GM19043 (cell line): ENCODE results near the gene PROB1.
A peak's percentile ranks its signal among the peaks of the same experiment; 100 is the strongest.
"Not testable (repeated sequence)": the region's sequence is repeated elsewhere in the genome, so short reads cannot be mapped to it uniquely, and the experiment has no call there.

Experiments
- ATAC-seq: cut with Tn5 transposase; IDR thresholded peaks from one replicate; pipeline ENCODE4 v1.9.1; 2021; ENCODE audit warnings: low read depth; ENCODE audit not compliant: unreplicated experiment

PROB1 gene

GRCh38 chr5:139379626-139380449, 15.1 kb downstream of the PROB1 start:
- ATAC-seq = no peak

DNA sequence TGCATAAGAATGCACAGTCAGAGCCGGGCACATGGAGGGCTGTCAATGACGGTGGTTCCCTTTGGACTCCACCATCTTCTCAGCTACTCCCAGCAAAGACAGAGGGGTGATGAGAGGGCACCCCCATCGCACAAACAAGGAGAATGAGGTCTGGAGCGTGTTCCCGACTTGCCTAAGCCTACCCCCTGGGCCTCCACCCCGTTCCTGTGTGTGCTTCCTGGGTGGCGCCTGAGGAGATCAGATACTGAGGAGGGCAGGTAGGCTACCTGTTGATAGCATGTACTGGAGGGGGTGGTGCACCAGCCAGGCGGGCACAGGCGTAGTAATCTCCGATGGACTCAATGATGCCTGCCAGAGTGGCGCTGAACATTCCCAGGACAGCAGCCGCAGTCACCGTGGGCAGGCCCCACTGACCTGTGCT, 16.0 kb downstream of the PROB1 start:
- ATAC-seq = no peak

- ATAC-seq = no peak
Measured at GRCh38 chr5:139378101-139378825, 16.6 kb downstream of the PROB1 start.

- no peak for ATAC-seq
Measured at GRCh38 chr5:139377226-139377625, 17.7 kb downstream of the PROB1 start.

- no peak for ATAC-seq
Measured at GRCh38 chr5:139376364-139376763, 18.5 kb downstream of the PROB1 start.

DNA sequence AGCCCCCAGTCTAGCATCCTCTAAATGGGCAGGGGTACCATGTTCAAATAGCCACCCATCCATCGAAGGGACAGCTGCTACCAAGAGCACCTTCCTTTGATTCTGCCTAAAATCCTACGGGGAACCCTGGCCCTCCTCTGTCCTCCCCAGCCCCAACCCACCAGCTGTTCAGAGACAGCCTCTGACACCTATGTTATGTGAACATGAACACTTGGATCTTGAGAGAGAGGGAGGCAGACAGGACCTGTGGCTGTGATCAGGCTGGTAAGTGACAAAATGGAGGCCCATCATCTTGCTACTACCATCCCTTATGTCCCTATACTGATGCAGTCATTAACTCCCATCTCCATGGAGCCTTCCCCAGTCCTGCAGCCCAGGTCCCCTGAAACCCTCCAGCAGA, 20.0 kb downstream of the PROB1 start:
- ATAC-seq = no peak

GRCh38 chr5:139371482-139372435, 23.1 kb downstream of the PROB1 start:
- no peak for ATAC-seq

DNA sequence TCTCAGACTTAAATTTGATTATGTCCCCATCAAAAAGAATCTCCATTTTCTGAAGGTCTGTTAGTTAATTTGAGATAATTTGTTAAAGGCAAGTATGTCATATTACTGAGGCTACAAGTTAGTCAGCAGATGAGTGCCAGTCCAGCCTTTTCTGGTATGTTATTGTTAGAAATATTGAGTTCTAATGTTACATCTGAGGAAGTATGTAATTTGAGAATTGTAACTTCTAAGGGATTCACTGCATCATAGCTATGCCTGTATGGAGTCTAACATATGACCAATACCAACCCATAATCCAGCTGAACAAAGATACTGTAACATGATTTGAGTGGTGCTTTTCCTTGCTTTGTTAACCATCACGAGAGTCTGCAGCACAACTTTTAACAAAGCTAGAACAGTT, 25.7 kb downstream of the PROB1 start:
- ATAC-seq = no peak

GRCh38 chr5:139368613-139369012, 26.3 kb downstream of the PROB1 start:
- ATAC-seq = no peak

DNA sequence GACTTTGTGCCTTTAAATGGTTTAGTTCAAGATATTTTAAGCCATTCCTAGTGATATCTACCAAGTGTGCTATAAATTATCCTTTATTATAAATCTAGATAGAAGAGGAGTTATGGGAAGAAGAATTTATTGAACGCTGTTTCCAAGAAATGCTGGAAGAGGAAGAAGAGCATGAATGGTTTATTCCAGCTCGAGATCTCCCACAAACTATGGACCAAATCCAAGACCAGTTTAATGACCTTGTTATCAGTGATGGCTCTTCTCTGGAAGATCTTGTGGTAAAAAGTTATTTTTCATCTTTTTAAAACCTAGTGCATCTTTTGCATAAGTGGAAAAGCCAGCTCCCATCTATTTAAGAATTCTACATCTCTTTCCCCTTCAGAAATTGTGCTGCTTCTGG, 30.4 kb downstream of the PROB1 start:
- ATAC-seq = no peak

DNA sequence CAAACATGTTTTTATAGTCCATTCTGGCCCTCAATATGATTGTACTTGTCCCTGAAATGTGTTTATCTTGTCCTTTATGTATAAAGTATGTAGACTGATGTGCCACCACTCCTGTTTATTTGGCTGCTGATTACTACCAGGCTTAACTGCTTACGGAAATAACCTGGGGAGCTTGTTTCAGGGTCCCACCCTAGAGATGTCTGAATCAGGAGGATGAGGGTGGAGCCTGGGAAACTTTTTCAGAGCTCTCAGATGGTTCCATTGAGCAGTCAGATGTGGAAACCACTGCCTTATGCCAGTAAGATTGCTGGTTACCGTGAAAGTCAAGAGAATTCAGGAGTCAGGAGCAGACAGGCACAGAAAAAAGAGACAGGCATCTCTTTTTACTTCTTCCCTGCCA, 31.0 kb downstream of the PROB1 start:
- no peak for ATAC-seq

DNA sequence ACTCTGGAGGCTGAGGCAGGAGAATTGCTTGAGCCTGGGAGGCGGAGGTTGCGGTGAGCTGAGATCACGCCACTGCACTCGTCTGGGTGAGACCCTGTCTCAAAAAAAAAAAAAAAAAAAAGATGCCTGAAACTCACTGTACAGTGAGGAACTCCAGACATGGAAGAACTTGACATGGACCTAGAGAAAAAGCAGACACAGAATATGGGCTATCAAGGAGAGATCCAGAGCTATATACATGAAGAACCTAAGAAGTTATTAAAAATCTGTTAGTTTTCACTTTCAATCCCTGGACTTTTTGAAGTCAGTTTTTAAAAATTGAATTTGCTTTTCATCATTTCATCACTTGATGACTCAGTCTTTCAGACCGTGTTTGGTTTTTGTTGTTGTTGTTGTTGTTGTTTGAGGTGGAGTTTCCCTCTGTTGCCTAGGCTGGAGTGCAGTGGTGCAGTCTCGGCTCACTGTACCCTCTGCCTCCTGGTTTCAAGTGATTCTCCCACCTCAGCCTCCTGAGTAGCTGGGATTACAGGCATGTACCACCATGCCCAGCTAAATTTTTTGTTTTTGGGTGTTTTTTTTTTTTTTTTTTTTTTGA, 33.0 kb downstream of the PROB1 start:
- no peak for ATAC-seq

DNA sequence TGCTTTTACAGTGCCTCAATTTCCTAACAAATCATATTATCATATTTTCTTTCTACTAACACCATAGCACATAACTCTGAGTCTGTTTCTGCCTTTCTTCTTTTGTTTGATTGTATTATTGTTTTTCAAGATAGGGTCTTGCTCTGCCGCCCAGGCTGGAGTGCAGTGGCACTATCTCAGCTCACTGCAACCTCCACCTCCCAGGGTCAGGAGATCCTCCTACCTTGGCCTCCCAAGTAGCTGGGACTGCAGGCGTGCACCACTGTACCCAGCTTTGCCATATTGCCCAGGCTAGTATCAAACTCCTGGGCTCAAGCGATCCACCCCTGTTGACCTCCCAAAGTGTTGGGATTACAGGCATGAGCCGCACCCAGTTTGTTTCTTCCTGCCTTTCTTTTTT, 34.5 kb downstream of the PROB1 start:
- no peak for ATAC-seq

DNA sequence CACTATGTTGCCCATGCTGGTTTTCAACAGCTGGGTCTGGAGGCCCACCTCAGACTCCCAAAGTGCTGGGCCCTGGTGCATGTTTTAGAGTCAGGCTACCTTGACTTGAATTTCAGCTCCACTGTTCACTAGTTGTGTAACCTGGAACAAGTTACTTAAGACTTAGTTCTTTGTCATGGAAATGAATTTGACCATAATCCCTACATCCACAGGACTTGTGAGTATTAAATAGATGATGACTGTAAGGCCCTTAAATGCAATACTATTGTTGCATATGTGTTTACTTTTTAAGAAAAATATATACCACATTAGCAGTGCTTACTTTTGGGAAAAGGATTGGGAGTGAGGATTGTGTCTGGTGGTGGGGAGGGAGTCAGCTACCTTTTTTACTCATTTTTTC, 36.8 kb downstream of the PROB1 start:
- no peak for ATAC-seq

DNA sequence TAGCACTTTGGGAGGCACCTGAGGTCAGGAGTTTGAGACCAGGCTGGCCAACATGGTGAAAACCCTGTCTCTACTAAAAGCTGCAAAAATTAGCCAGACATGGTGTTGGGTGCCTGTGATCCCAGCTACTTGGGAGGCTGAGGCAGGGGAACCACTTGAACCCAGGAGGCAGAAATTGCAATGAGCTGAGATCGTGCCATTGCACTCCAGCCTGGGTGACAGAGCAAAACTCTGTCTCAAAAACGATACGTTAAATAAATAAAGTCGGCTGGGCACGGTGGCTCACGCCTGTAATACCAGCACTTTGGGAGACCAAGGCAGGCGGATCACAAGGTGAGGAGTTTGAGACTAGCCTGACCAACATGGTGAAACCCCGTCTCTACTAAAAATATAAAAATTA, 39.0 kb downstream of the PROB1 start:
- ATAC-seq = not testable (repeated sequence)

DNA sequence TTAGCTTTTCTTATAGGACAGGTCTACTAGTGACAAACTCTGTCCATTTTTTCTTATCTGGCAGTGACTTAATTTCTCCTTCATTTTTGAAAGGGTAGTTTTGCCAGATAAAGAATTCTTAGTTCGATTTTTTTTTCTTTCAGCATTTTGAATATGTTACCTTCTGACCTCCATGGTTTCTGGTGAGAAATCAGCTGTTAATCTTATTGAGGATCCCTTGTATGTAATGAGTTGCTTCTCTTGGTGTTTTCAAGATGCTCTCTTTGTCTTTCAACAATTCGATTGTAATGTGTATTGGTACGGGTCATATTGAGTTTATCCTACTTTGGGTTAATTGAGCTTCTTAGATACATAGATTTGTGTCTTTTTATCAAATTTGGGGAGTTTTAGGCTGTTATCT, 40.7 kb downstream of the PROB1 start:
- no peak for ATAC-seq

DNA sequence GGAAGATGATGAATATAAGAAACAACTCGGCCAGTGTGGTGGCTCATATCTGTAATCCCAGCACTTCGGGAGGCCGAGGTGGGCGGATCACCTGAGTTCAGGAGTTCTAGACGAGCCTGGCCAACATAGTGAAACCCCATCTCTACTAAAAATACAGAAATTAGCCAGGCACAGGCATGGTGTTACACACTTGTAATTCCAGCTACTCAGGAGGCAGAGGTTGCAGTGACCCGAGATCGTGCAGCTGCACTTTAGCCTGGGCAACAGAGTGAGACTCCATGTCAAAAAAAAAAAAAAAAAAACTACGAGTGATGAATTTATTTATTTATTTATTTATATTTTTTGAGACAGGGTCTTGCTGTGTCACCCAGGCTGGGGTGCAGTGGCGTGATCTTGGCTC, 47.0 kb downstream of the PROB1 start:
- ATAC-seq = not testable (repeated sequence)

DNA sequence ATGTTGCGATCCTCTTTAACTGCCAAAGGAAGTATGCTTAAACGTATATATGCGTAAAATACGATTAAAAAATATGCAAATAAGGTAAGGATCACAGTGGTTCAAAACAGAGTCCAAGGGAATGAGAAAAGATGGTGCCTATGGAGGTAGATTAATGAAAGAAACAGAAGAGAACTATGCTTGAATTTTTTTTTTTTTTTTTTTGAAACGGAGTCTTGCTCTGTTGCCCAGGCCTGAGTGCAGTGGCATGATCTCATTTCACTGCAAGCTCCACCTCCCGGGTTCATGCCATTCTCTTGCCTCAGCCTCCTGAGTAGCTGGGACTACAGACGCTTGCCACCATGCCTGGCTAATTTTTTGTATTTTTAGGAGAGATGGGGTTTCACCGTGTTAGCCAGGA, 49.5 kb downstream of the PROB1 start:
- ATAC-seq = not testable (repeated sequence)

GRCh38 chr5:139344177-139344576, 50.7 kb downstream of the PROB1 start:
- ATAC-seq = no peak

- ATAC-seq = no peak
Measured at GRCh38 chr5:139343476-139343875, 51.4 kb downstream of the PROB1 start.

GRCh38 chr5:139342423-139342723, 52.5 kb downstream of the PROB1 start:
- peak; percentile 31 for ATAC-seq
